Skeletal muscle cell (primary cell): Measurements from ENCODE around the gene KISS1R.
"Not testable (repeated sequence)": the region's sequence is repeated elsewhere in the genome, so short reads cannot be mapped to it uniquely, and the experiment has no call there.

Source experiments
- DNase-seq: peaks from one replicate; pipeline ENCODE4 v3.0.0-alpha.2; 2010; ENCODE audit warnings: low read depth
- H3K4me3 ChIP-seq: 2 replicates; pipeline ENCODE4 v1.5.1; 2011; ENCODE audit warnings: low read depth, mild to moderate bottlenecking, control low read depth, low read length, moderate library complexity

The KISS1R gene

DNA sequence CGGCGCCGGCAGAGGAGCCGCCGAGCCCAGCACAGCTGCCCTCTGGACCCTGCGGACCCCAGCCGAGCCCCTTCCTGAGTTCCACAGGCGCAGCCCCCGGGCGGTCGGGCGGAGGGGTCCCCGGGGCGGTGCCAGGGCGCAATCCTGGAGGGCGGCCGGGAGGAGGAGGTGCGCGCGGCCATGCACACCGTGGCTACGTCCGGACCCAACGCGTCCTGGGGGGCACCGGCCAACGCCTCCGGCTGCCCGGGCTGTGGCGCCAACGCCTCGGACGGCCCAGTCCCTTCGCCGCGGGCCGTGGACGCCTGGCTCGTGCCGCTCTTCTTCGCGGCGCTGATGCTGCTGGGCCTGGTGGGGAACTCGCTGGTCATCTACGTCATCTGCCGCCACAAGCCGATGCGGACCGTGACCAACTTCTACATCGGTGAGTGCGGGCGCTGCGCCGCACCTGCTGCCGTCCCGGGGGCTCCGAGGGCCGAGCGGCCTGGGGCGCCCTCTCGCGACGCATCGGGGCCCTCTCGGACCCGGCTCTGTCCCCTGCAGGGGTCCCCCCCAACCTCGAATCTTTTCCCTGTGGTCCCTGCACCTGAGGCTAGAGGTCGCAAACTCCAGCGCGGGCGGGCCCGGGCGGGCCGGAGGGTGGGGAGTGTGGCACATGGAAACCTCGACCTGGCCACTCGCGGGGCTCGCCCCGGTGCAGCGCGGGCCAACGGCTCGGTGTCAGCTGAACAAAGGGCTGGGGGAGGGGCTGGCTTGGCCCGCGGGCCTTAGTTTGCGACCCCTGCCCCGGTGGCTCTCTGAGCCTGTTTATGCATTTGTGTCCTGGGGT, at the start of gene KISS1R:
Gene KISS1R, plus strand, starts transcription at position 11 of the 829 bp plus-strand sequence. Its CDS starts 170 bp downstream, at position 181.
- DNase-seq, result no peak
- H3K4me3 ChIP-seq, result peak within 1 kb of the TSS; percentile 11

DNA sequence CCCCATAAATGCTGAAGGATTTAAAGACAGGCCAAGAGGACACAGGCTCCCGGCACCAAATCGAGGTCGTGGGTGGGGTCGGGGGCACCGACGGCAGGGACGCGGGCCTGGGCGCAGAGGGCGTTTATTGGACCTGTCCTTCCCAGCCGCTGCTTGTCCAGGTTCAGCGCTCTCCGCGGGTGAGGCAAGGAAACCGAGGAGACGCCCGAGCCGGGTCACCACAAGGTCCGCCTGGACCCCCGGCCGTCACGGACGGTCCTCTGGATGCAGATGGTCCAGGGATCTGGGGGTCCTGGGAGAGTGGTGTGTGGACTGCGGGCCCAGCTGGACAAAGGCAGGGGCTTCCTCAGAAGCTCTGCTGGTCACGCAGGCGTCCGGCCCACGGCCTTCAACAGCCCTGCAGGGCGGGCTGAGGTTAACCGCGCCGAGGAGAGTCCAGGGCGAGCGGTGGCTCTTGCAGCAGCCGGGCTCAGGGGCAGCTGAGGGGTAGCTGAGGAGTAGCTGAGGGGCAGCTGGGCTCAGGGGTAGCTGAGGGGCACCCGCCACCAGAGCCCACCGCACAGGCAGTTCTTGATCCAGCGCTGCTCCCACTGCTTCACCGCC, 49.2 kb upstream of the KISS1R start:
- no peak overlapping the region for H3K4me3 ChIP-seq
- DNase-seq, result no peak

DNA sequence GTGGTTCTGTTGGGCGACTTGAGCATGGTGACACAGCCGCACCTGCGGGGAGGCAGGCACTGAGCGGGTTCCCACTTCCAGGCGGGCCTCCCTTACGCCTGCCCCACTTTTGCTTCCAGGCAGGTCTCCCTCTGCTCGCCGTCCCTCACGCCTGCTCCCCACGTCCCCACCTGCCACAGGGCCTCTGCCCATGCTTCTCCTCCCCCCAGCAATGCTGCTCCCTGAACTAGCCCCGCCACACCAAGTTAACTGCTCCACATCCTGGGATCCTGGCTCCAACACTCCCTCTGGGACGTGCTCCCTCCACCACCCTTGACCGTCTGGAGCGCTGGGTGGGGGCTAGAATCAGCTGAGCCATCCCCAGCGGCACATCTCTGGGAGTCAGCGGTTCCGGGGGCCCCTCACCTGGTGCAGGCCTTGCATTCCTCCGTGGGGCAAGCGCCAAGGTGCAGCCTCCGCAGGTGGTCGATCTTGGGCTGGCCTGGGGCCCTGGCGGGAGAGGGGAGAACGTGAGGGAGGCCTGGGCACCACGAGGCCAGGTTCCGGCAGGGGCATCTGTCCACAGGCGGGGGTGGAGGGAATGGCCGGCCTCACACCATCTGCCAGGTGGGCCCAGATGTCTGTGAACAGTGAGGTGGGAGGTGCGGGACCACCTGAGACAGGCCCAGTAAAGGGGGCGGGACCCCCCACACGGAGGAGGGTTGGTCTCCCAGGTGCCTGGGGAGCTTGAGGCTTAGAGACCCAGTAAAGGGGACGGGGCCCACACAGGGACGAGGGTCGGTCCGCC, 48.5 kb upstream of the KISS1R start:
- no peak overlapping the region for H3K4me3 ChIP-seq
- no peak for DNase-seq

GRCh38 chr19:869245-870177, 47.6 kb upstream of the KISS1R start:
- H3K4me3 ChIP-seq, result no peak overlapping the region
- DNase-seq, result peak; percentile 80

DNA sequence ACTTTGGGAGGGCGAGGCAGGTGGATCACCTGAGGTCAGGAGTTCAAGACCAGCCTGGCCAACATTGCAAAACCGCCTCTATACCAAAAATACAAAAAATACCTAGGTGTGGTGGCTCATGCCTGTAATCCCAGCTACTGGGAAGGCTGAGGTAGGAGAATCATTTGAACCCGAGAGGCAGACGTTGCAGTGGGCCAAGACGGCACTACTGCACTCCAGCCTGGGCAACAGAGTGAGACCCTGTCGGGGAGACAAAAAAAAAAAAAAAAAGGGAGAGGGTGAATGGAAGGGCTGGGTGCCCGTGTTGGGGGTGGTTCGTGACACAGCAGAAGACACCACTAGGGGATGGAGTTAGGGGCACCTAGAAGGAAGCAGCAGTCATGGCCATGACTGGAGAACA, 46.8 kb upstream of the KISS1R start:
- no peak for DNase-seq
- no peak overlapping the region for H3K4me3 ChIP-seq

DNA sequence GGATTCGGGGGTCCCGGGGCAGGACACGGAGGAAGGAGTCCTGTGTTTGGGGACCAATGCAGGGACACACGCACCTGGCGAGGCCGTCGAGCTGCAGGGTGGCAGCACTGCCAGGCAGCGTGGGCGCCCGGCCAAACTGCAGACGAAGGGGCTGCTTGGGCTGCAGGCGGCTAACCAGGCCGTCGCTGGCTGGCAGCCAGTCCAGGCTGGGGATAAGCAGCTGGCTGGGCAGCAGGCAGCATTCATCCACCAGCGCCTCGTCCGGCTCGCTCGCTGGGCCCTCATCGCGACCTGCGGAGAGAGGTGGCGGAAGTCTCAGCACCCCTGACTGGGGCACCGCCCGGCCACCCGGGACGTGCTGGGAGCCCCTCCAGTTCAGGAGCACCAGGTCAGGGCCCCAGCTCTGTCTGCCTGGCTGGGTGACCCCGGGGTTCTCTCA, 46.2 kb upstream of the KISS1R start:
- DNase-seq, result no peak
- H3K4me3 ChIP-seq, result no peak overlapping the region

GRCh38 chr19:871446-872265, 45.5 kb upstream of the KISS1R start:
- DNase-seq, result no peak
- H3K4me3 ChIP-seq, result no peak overlapping the region

GRCh38 chr19:872266-872951, 44.7 kb upstream of the KISS1R start:
- H3K4me3 ChIP-seq, result no peak overlapping the region
- no peak for DNase-seq

DNA sequence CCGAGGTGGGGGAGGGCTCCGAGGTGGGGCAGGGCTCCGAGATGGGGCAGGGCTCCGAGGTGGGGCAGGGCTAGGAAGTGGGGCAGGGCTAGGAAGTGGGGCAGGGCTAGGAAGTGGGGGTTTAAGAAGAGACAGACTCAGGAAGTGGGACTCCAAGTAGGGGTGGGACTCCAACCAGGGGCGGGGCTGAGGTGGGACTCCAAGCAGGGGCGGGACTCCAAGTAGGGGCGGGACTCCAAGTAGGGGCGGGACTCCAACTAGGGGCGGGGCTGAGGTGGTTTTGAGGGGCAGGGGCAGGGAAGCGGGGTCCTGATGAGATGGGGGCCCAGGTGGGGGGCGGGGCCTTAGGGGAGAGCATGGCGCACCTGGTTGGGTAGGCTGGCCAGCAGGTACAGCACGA, 44.0 kb upstream of the KISS1R start:
- no peak overlapping the region for H3K4me3 ChIP-seq
- DNase-seq, result no peak

DNA sequence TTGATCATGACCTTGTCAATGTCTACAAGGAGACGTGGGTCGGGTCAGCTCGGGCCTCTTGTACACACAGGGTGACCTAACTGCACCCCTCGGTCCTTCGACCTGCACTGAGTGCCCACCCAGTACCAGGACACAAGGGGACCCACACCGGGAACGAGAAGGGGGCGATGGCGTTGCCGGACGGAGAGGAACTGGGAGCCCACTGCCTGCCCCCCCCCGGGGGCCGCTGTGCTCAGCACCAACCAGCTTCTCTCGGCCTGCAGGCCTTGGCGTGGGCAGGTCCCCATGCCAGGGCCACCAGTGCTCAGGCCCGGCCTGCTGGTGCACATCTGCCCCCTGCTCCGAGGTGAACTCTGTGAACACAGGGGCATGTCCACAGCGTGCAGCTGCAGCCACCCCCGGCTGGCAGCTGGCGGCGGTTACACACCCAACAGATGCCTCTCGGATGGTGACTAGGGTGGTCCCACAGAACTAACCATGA, 43.5 kb upstream of the KISS1R start:
- no peak overlapping the region for H3K4me3 ChIP-seq
- DNase-seq, result no peak

GRCh38 chr19:875265-875879, 41.8 kb upstream of the KISS1R start:
- no peak for DNase-seq

DNA sequence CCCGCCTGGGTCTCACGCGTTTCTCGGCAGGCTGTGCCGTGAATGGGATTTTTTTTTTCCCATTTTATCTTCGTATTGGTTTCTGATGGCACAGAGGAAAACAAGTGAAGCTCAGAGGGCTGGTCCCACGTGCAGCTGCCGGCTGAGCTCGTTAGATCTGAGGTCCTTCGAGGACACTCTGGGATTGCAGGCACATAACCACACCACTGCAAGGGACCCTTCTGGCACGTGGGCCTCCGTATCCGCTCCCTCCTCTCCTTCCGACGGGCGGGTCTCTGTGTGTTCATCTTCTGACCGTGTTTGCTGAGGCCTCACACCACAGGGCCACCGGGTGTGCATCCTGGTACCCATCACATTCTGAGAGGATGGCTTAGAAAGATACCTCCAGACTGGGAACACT, 41.0 kb upstream of the KISS1R start:
- no peak overlapping the region for H3K4me3 ChIP-seq
- DNase-seq, result no peak

More at GRCh38 chr19:875265-875879, 41.8 kb upstream of the KISS1R start:
- no peak overlapping the region for H3K4me3 ChIP-seq

- DNase-seq, result no peak
- no peak overlapping the region for H3K4me3 ChIP-seq
Observed at GRCh38 chr19:876780-877314, 40.3 kb upstream of the KISS1R start.

DNA sequence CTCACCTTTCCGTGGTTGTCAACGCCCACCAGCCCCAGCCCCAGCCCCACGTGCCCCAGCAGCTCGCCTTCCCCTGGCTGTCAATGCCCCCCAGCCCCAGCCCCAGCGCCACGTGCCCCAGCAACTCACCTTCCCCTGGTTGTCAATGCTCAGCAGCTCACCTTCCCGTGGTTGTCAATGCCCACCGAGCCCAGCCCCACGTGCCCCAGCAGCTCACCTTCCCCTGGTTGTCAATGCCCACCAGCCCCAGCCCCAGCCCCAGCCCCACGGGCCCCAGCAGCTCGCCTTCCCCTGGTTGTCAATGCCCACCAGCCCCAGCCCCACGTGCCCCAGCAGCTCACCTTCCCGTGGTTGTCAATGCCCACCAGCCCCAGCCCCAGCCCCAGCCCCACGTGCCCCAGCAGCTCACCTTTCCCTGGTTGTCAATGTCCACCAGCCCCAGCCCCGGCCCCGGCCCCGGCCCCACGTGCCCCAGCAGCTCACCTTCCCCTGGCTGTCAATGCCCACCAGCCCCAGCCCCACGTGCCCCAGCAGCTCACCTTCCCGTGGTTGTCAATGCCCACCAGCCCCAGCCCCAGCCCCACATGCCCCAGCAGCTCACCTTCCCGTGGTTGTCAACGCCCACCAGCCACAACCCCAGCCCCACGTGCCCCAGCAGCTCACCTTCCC, 39.0 kb upstream of the KISS1R start:
- DNase-seq, H3K4me3 ChIP-seq: not testable (repeated sequence)

DNA sequence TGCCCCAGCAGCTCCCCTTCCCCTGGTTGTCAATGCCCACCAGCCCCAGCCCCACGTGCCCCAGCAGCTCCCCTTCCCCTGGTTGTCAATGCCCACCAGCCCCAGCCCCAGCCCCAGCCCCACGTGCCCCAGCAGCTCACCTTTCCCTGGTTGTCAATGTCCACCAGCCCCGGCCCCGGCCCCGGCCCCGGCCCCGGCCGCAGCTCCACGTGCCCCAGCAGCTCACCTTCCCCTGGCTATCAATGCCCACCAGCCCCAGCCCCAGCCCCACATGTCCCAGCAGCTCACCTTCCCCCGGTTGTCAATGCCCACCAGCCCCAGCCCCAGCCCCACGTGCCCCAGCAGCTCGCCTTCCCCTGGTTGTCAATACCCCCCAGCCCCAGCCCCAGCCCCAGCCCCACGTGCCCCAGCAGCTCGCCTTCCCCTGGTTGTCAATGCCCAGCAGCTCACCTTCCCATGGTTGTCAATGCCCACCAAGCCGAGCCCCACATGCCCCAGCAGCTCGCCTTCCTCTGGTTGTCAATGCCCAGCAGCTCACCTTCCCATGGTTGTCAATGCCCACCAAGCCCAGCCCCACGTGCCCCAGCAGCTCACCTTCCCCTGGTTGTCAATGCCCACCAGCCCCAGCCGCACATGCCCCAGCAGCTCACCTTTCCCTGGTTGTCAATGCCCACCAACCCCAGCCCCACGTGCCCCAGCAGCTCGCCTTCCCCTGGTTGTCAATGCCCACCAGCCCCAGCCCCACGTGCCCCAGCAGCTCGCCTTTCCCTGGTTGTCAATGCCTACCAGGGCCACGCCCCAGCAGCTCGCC, 38.2 kb upstream of the KISS1R start:
- not testable (repeated sequence) for H3K4me3 ChIP-seq, DNase-seq
